Measurements from ENCODE around the gene SLC48A1.

SLC48A1 gene

DNA sequence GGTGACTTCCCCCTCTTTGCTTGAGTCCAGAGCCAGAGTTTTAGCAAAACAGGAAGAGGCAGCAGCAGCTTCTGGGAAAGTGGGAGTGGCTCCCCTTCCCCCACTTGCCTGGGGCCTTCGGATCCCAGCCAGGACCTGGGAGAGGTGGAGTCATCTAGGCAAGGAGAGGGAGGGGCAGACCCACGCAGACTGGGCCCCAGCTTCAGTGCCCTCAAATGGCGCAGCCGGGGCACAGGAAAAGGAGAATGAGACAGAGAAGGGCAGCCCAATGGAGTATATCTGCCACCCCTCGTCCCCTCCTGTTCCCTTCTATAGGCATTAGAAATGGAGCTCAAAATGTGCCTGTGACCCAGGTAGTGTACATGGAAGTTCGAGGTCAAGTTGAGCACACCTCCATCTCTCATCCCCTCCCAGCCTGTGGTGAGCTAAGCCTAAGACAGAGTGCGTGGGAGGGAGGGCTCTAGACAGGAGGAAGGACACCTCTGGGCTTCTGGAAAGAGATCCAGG is 56.0 kb downstream of the SLC48A1 start:
- DNase-seq, result no peak

DNA sequence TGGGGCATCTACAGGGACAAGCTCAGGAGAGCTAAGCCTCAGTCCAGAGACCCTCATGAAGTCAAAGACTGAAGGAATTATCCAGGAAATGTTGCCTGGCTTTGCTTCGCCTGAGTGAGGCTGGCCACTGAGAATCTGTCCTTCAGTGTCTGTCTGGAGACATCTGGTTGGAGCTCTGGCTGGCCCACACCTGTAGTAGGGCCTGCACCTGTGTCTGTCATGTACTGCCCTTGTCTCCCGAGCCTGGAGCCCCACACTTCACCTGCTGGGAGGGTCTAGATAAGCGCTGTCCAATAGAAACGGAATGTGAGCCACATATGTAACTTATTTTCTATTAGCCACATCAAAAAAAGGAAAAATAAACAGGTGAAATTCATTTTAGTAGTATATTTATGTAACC is 56.5 kb downstream of the SLC48A1 start:
- no peak for DNase-seq
